Cardiac septum (tissue), 1 donor: ENCODE results near the gene CDKN2C. TPM values are rescaled to one million over a fixed set of nuclear protein-coding genes. Genes with fewer than 3 reads are reported as not detected.

Source experiments
- DNase-seq: peaks from one replicate; pipeline ENCODE4 v3.0.0-alpha.2; 2020; ENCODE audit warnings: low spot score
- intact Hi-C: fragments of 100-400 bp; cut with DNase I; formaldehyde crosslinking; loops from one replicate; pipeline ENCODE4 v1.14.0; 2022
- total RNA-seq: library from RNA; stranded (reverse); fragmentation: NEBNext Ultra II Directional; extraction: Animal tissue kit (Norgen Biotek cat#: 25700); gene quantifications from one replicate; pipeline ENCODE4 v1.2.1, GENCODE V29; 2021
- donor health status: DM: no; HTN: no; CAD: no.

Gene CDKN2C
- total RNA-seq, 1 donor from 2014 or later, result 9.8 TPM

DNA sequence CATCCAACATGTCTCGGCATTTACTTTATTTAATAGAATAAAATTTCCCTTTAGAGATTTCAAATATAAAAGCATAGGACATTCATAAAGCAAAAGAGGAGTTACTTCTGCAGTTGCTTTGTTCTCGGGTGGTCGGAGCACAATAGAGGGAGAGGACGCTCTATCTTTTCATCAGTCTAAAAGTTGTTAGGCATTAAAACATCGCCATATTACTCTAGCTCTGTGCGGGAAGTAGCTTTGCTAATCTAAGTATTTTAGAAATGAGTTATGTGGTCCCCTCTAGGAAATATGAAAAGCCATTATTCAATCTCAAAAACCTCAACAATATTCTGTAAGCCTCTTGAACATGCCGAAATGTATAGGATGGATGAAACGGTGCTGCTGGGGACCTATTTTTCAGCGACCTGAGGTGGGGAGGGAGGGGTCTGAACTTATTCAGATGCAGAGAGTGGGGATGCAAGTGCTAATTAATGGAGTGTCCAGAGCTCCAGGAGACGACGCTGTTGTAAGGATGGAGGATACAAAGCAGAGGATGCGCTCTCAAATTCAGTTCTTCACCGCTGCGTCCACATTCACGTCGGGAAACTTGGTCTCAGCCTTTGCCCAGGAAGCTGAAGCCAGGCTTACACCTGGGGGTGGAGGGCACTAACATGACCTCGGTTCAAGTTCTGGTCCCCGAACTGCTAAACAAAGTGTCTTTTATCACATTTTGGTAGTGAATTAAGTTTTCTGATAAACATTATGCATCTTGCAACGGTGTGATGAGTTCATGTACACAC is 6.3 kb downstream of the CDKN2C start:
- no peak for DNase-seq

DNA sequence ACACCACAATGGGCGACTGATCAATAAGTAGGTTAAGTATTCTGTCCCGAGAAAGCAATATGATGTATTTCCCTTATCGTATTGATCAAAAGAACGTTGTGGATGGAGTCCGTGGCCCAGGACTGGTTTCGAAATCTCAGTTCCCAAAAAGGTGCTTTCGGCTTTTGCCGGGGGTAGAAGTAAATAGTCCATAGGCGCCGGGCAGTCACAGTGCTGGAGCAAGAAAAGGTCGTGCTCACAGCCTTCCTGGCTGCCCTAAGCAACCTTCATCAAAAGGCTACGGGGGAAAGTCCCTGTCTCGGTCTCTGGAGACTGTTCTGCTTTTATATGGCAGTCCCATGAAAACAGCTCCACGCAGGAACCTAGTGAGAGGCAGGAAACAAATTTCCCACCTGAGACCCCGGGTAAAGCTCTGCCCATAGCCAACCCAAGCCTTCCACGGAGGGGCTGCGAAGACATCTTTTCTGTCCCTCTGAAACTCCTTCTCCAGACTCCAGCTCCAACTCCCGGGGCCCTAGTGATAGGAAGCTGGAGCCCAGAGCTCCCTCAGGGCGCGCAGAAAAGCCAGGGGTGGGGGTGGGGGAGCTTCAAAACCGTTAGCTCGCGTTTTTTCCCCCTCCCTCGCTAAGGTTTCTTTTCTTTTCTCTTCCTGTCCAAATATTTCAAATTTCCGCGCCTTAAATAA is 7.0 kb downstream of the CDKN2C start:
- no peak for DNase-seq
- intact Hi-C loops, result no loop called here

More for the DNA sequence above, 6.3 kb downstream of the CDKN2C start:
- intact Hi-C loops, result no loop called here

DNA sequence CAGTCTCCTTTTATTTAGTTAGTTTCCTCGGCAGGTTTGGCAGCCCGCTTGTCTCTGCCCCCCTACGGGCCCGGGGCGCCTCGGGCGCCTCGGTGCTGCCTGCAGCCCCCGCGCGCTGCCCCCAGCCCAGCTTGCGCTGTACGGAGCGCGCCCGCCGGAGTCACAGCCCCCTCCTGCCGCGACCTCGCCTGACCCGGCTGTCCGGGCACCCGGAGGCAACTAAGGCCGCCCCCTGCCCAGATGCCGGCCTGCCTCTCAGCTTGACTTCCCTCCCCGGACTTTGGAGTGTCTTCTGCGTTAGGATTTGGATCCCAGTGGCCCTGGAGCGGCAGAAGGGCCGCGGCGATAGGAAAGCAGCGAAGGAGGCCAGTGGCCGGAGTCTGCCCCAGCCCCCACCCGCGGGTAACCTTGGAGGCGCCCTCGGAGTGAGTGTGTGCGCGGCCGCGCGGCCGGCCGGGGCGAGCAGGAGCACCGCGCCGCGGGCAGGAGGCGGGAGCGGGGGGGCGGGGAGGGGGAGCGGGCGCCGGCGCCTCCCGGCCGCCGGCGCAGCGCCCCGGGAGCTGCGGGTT is 7.6 kb downstream of the CDKN2C start:
- intact Hi-C loops, result loop anchor here (1.0 kb wide), 1 partner anchor 8 kb away; no protein-coding TSS in a partner anchor
- DNase-seq, result peak; percentile 85

DNA sequence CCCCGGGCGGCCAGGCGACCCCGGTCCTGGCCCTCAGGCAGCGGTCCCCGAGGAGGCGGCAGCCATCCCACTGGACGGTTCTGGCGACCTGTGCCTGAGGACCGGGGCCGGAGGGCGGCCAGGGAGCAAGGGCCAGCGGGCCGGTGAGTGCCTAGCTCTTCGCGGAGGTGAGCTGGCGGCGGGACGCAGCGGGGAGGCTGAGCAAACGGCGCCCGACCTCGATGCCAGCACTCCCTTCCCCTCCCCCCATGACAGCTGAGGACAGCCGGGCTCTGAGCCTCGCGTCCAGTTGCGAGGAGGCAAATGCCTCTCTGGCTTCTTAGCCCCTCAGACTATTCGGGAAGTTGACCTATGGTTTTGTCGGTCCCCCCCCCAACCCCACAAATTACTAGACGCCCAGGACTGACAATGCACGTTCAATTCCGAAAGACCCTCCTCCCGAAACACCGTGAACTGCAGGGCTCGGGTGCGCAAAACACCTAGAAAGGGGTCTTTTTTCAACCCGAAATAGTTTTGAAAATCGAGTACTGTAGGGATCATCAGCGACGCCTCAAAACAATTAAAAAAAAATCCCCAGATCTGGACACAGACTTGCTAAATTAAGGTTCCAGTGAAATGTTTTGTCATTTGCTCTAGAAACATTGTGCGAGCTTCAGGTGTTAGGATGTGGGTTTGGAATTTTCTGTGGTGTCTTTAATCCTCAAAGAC is 8.3 kb downstream of the CDKN2C start:
- peak; percentile 87 for DNase-seq
- intact Hi-C loops, result loop anchor here (1.0 kb wide), 1 partner anchor 9 kb away; no protein-coding TSS in a partner anchor

DNA sequence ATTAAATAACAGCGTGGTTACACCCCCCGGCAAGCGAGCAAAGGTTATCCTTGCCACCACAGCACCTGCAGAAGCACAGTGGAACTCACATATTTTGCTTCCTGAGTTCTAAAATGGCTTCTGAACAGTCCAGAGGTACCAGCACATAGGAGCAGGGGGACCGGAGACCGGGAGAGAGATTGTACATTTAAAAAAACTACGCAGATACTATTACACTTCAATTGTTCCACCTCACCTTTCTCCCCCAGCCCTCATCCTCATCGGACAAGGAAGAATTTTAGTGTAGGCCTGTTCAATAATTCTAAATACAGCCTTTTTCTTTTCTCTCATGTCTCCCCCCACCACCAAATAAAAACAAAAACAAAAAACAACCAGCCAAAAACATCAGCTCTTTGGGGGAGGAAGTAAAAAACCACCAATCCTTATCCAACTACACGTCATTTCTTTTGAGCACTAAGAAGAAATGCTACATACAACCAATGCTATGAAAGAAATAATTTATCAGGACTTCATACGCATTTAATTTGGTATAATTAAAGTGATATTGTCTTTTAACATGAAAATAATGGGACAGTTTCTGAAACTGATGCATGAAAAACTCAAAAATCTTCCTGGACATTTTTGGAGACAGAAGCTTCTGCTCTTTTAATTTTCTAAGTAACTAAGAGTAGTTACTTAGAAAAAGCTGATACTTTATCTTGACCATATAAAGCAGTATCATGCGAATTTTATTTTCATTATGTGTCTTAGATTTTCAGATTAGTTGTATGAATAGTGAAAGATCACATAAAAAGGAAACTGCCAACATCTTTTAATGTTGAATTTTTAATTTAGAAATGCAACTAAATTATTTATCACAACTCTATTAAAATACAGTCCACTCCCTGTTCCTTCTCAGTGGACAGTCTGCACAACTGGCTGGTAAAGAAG is 9.1 kb downstream of the CDKN2C start:
- no peak for DNase-seq
- intact Hi-C loops, result loop anchor here (1.0 kb wide), 1 partner anchor 10 kb away; no protein-coding TSS in a partner anchor

DNA sequence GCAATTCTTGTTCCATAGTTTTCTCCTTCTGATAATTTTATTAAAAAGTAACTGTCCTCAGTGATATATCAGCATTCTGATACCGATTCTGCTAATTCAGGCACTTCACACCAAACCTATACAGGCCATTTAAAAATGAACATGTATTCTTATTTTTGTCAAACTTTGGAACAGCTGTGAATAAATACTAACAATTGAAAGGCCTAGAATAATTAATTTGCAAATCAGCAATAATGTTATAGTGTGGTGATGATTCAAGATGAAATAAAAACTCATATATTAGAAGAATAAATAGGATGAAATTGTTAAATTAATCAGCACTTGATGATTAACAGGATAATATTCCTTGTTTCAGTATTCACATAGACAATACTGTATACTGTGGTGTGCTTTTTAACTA is 9.9 kb downstream of the CDKN2C start:
- DNase-seq, result no peak
- intact Hi-C loops, result no loop called here

DNA sequence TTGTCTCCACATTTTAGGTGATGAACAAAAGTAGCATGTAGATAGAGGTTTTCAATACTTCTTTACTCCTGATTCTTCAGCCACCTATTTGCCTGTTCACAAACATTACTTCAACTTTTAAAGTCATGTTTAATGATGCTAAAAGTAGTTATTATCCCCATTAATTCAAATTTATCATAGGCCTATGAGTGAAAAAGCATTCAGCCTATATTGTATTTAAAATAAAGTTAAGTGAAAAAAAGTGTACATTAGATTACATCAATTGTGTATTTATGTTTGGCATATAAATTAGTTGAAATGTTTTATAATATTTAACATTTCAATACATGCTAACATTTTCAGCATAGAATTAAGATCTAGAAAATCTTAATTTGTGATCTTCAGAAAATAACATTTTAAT is 10.5 kb downstream of the CDKN2C start:
- intact Hi-C loops, result no loop called here
- DNase-seq, result no peak

DNA sequence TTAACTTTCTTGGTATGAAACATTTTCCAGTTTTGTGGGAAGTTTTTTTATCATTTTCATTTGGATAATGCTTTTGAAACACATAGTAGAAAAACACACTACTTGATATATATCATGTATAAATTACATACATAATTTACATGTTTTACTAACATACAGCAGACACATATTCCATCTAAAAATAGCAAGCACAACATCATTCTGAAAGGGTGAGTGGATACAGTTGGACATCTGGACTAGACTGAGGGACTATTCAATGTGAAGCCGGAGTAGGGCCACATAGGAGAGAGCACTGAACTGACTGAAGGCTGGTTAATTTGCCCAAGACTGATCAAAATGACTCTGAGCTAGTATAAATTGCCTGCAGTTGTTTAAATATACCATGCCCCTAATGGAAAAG is 11.7 kb downstream of the CDKN2C start:
- DNase-seq, result no peak
- intact Hi-C loops, result loop anchor here (2.0 kb wide), 1 partner anchor 13 kb away; no protein-coding TSS in a partner anchor

DNA sequence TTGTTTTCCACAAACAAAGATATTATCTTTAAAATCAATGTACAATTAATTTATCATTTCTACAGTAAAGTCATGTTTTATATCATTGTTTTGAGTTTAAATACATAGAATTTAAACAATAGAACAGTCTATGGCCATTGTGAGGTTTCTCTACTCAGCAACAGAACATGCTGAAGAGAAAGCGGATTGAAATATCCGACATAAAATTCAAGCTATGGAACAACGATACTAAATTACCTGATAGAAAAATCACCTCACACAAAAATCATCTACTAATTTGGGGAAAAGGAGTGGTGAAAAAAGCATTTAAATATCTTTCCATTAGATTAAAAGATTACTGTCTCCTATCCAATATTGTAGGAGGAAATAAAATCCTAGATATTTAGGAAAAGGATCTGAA is 12.6 kb downstream of the CDKN2C start:
- no peak for DNase-seq
- intact Hi-C loops, result loop anchor here (2.0 kb wide), 1 partner anchor 14 kb away; no protein-coding TSS in a partner anchor

DNA sequence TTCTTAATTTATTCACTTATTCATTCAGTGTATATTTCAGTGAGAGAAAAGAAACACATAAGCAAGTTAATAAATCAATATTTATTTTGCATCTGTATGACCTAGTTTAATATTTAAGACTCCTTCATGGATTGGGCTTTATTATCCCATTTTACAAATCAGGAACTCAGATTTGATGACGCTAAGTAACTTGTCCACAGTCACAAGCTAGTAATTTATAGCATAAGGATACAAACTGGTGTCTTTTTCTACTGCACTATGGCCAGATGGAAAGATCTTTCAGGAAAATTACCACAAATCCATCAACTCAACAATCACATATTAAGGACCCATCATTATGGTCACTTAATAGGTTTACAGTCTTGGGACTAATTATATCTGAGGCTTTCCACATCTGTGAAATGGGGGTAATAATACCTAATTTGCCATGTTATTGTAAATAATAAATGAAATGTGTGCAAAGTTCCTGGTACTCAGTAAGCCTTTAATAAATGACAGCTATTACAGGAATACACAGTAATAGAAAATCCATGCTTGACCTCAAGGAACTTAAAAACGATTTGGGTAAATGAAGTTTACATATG is 13.3 kb downstream of the CDKN2C start:
- DNase-seq, result no peak

DNA sequence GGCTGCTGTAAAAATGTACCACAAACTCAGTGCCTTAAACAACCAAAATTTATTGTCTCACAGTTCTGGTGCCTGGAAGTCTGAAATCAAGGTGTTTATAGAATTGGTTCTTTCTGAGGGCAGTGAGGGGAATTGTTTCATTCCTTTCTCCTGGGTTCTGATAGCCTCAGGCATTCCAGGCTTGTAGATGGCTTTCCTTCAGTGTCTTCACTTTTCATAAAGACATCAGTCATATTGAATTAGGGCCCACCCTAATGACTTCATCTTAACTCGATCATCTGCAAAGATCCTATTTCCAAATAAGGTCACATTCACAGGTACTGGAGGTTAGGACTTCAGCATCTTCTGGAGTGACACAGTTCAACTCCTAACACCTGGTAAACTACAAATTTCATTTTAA is 15.0 kb downstream of the CDKN2C start:
- intact Hi-C loops, result no loop called here
- DNase-seq, result no peak

More for the DNA sequence above, 13.3 kb downstream of the CDKN2C start:
- intact Hi-C loops, result loop anchor here (2.0 kb wide), 1 partner anchor 15 kb away; no protein-coding TSS in a partner anchor

DNA sequence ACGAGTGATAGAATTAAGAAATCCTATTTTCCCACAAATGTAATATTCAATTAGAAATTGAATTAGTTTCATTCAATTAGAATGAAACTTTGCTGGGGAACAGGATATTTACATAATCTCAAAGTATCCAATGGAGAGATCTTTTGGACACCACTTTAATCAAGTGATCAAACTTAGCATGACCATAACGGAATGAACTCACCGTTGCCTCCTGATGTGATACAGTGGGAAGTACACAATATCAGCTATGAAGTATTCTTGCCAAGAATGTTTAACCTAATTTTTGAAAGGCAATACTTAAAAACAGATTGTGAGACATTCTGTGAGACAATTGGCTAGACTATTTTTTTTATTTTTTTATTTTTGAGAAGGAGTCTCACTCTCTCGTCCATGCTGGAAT is 16.6 kb downstream of the CDKN2C start:
- intact Hi-C loops, result no loop called here

DNA sequence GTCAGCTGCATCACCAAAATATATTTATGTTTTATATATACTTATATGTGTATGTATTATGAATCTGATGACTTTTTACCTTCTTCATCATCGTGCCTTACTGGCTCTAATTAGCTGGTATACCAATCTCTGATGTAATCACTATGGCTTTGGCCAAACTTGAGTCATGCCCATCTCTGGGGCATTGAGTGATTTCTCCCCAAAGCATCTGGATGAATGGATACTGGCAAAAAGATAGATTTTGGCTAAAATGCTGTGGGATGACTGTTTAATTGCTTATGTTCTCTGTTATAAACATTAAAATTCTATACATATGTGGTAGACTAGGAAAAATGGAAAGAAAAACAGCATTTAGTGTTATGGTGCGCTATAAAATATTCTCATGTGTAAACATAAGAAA is 19.6 kb downstream of the CDKN2C start:
- DNase-seq, result no peak
- intact Hi-C loops, result no loop called here

More for the DNA sequence above, 16.6 kb downstream of the CDKN2C start:
- DNase-seq, result no peak

DNA sequence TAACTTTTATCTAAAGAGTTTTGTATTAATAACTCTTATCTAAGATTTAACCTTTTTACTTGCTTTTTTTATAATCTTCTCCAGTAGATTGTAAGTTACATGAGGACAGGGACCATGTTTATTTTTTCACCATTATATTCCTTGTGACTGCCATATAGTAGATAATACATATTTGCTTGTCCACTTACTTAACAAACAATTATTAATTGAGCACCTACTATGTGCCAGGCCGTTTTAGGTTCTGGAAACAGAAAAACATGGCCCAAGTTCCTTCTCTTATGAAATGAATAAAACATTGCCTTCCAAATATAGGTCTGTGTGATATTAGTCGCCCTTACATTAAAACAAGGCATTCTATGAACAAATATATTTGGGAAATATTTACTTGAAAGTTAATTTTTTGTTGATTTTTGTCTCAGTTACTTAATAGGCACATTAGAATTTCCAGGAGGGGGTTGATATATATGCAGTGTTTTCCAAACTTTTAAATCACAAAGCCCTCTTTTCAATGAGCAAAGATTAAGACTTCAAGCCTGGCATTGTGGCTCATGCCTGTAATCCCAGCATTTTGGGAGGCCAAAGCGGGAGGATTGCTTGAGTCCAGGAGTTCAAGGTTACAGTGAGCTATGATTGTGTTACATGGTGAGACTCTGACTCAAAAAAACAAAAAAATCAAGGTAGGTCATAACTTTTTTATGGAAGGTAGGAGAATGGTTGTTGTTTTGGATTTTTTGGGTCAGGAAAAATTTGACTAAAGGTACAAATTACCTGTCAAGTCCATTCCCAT is 22.7 kb downstream of the CDKN2C start:
- intact Hi-C loops, result no loop called here
- DNase-seq, result no peak

DNA sequence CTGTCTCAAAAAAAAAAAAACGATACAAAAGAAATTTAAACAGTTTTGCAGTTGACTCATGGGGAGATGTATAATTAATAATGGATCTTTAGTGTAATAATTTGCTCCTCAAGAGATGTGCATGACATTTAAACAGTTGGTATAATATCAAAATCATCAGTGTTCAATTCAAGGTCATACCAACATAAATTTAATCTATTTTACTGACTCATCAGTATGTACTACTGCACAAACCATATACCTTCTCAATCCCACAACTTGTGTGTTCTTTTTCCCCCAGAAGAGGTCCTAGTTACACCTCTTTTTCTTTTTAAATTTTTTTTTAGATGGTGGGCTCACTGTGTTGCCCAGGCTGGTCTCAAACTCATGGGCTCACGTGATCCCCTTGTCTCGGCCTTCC is 23.6 kb downstream of the CDKN2C start:
- intact Hi-C loops, result no loop called here
- no peak for DNase-seq

DNA sequence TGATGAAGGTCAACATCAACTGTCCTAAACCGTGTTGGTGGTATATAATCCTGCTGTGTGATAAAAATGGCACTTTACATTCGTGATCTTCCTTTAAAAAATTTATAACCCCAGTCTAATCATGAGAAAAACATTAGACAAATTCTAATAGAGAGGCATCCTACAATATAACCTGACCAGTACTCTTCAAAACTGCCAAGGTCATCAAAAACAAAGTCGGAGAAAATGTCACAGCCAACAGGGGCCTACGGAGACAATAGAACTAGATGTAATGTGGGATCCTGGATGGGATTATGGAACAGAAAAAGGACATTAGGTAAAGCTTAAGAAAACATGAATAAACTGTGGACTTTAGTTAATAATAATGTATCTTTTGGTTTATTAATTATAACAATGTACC is 25.0 kb downstream of the CDKN2C start:
- no peak for DNase-seq
- intact Hi-C loops, result no loop called here

DNA sequence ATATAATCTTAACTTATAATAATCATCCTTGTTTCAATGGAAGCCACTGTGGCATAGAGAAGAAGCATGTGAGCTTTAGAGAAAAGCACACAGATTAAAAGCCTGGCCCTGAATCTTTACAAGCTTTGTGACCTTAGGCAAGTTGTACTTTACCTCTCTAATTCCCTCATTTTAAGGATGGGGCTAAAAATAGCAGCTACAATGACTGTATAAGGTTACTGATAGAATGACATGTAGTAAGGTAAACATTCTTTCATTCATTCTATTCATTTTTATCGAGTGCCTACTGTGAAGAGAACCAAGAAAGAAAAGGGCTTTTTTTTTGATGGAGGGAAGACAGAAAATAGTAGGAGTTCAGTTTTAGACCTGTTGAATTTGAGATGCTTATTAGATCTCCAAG is 25.6 kb downstream of the CDKN2C start:
- intact Hi-C loops, result no loop called here

DNA sequence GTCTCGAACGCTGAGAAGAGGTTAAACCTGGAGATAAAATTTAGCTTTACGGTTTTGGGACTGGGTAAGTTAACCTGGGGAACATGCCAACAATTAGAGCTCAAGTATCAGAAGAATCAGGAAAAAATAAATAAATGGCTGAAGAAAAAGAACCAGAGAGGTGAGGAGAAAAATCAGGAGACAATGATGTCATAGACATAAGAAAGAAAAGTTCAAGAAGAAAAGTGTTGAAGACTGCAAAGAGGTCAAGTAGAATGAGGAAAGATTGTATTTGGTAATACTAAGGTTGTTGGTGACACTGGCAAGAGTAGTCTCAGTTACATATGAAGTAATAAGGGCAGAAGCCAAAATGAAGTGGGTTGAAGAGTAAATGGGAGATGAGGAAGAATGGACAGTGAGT is 26.0 kb downstream of the CDKN2C start:
- intact Hi-C loops, result no loop called here

More for the DNA sequence above, 25.6 kb downstream of the CDKN2C start:
- no peak for DNase-seq

More for the DNA sequence above, 26.0 kb downstream of the CDKN2C start:
- no peak for DNase-seq
